MV-4-11 (cell line): ENCODE data around the gene MPO.

Experiments used
- DNase-seq: peaks from one replicate; lab custom pipeline; 2025; lab: John Stamatoyannopoulos, UW

Gene MPO

GRCh38 chr17:58319173-58320162 lies 38.7 kb upstream of the MPO start:
- DNase-seq = no peak

GRCh38 chr17:58318627-58319172 lies 38.0 kb upstream of the MPO start:
- no peak for DNase-seq

GRCh38 chr17:58318065-58318481 lies 37.3 kb upstream of the MPO start:
- no peak for DNase-seq

- no peak for DNase-seq
These were observed 36.8 kb upstream of the MPO start for GRCh38 chr17:58317421-58318064.

DNA sequence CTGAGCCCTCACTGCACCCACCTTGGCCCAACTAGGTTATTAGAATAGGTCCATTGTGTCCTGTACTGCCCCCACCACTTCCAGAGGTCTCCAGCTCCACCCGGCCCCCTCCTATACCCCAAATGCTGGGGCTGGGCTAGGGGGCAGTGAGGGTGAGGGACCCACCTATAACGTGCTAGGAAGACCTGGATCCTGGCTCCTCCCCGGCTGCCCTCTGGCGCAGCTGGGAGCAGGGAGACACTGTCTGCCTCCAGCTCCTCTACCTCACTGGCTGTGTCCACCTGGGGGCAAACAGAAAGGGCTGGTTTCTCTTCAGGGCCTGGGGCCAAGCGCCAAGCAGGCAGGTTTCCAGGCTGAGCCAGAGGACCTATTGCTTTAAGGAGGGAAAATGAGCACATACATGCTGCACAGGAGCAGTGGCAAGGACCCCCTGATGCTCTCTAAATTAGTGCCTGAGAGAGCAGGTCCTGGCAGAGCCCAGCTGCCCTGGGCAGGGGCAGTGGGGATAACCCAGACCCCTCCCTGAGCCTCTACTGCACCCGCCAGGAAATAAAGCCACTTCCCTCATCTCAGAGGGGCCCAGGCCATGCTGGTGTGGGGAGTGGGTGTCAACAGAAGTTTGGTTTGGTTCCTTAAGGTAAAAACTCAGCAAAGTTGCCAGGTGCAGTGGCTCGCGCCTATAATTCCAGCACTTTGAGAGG lies 35.7 kb upstream of the MPO start:
- no peak for DNase-seq

DNA sequence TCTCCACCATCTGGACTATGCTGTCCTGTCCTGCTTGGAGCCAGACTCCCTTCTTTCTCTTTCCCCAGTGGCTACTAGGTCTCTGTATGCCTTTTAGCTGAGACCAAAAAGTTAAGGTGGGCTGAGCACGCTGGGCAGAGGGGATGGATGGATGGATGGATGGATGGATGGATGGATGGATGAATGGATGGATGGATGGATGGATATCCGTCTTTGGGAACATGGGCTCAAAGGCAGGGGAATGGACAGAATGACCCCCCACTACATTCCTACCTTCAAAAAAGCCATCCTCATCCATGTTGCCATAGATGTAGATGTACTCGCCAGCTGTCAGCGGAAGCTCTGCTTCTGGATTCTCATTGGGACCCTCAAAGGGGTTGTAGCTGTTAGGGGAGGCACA lies 35.0 kb upstream of the MPO start:
- no peak for DNase-seq

DNA sequence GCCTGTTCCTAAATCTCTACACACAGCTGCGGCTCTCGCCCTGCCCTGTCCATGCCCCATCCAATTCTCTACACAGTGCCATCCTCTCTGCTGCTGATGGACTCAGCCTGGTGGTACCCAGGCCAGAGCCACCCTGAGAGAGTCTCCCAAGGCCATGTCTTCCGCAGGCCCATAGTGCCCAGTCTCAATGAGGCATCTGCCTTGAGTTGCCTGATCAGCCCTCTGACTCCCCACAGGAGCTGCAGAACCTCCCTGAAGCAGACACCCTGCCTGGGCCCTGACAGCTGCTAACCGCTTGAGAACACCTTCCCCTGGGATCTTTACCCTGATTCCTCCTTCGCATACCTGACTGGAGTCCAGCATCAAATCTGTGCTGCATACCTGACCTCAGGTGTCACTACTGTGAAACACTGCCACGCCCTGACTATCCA lies 34.6 kb upstream of the MPO start:
- no peak for DNase-seq

DNA sequence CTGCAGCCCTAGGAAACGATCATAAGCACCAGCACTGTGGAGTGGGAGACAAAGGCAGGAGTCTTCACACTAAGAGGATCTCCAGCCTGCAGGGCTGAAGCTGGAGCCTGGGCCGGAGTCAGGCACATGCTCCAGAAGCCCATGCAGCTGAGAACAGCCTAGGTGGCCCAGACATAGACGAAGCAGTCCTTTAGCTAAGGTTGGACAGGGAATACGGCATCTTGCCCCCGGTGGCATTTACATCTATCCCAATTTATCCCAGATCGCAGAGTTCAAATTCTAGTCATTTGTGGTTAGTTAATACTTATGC lies 33.9 kb upstream of the MPO start:
- no peak for DNase-seq

GRCh38 chr17:58313815-58314705 lies 33.3 kb upstream of the MPO start:
- DNase-seq = no peak

- DNase-seq = no peak
These were observed 32.1 kb upstream of the MPO start for GRCh38 chr17:58312829-58313228.

DNA sequence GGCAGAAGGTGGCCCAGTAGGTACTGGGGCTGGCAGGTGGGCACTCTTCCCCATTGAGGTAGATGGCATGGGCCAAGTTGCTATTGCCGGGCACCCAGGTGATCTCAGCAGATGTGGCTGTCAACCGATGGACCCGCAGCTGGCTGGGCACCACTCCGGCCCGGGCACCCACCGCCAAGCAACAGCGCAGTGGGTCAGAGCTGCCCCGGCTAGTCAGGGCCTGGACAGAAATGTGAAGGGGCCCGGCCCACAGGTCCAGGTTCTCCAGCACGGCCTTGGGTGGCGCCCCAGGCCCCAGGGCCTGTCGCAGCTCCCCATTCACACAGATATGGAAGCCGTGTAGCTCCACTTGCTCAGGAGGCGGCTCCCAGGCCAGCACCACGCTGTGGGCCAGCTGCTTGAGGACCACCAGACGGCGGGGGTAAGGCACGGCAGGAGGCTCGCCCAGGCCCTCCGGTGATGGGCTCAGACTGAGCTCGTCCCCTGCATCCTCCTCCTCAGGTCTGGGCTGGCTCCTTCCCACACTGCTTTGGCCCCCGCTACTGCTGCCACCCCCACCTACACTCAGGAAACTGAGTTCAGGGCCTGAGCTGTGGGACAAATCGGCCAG lies 31.4 kb upstream of the MPO start:
- no peak for DNase-seq

DNA sequence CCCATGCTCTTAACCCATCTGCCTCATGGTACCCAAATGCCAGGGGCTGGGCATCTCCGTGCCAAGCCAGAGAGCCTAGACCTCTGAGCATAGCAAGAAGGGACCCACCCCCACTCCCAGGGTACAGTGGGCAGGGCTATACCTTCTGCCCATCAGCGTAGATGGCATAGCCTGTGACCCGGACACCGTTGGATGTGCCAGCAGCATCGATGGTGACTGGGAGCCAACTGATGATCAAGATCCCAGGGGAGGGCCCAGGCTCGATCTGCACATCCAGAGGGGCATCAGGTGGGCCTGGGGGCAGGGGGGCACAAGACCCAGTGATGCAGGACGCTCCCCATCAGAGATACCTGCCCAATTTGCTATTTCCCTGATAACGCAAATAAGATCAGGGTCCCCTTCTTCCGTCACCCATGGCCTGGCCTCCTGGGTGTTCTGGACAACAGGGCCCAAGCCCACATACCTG lies 30.7 kb upstream of the MPO start:
- DNase-seq = no peak

- DNase-seq = no peak
These were observed 30.0 kb upstream of the MPO start for GRCh38 chr17:58310511-58311428.

- DNase-seq = no peak
These were observed 29.2 kb upstream of the MPO start for GRCh38 chr17:58309918-58310259.

- DNase-seq = no peak
These were observed 28.5 kb upstream of the MPO start for GRCh38 chr17:58308985-58309917.

- DNase-seq = no peak
These were observed 27.6 kb upstream of the MPO start for GRCh38 chr17:58308173-58308984.

GRCh38 chr17:58307468-58308172 lies 26.9 kb upstream of the MPO start:
- DNase-seq = no peak
